Activated T-cell treated with anti-CD3 and anti-CD28 coated beads, Interleukin-2, amount 50 U/mL, for 4 hours (primary cell): ENCODE results near the gene USE1. TPM values are rescaled to one million over a fixed set of nuclear protein-coding genes. Genes with fewer than 3 reads are reported as not detected.

Source experiments
- ATAC-seq, 2 donors: fragments of 200-7000 bp; cut with Tn5 transposase; one replicate each; pipeline ENCODE4 v1.10.0; 2021
- DNase-seq: peaks from one replicate; pipeline ENCODE4 v3.0.0-alpha.2; 2020
- H3K27me3 Mint-ChIP-seq: one replicate; pipeline ENCODE4 v1.8.0; 2021; ENCODE audit warnings: low read depth, mixed read lengths
- H3K36me3 Mint-ChIP-seq: one replicate; pipeline ENCODE4 v1.8.0; 2022; ENCODE audit warnings: mixed read lengths; ENCODE audit not compliant: insufficient read depth
- H3K4me1 Mint-ChIP-seq: one replicate; pipeline ENCODE4 v1.8.0; 2021; ENCODE audit warnings: low read depth, mixed read lengths
- H3K4me3 Mint-ChIP-seq: one replicate; pipeline ENCODE4 v1.8.0; 2021; ENCODE audit warnings: mild to moderate bottlenecking, moderate library complexity, mixed read lengths
- H3K9me3 Mint-ChIP-seq: one replicate; pipeline ENCODE4 v1.8.0; 2021; ENCODE audit warnings: mixed read lengths
- total RNA-seq, 3 donors: library from RNA; stranded (reverse); gene quantifications; one replicate each; pipeline ENCODE4 v1.2.1, GENCODE V29; 2021

Gene USE1
- total RNA-seq, 3 donors from 2014 or later, result 35.9 to 47.3 (median 46.6) TPM

- Mint-ChIP-seq H3K4me3 (no peak overlapping the region), H3K4me1 (no peaks in the 10 kb centered on the region), H3K36me3 (peaks cover 35% of the 10 kb centered on the region), H3K9me3 (no peaks in the 10 kb centered on the region), H3K27me3 (no peaks in the 10 kb centered on the region)
- no peak for ATAC-seq
- no peak for DNase-seq
Measured at GRCh38 chr19:17194608-17195007, 20.5 kb upstream of the USE1 start.

- H3K4me3 Mint-ChIP-seq, result no peak overlapping the region
- ATAC-seq (no peak), DNase-seq (no peak)
- no peaks in the 10 kb centered on the region for H3K4me1 Mint-ChIP-seq
- peaks cover 38% of the 10 kb centered on the region for H3K36me3 Mint-ChIP-seq
- H3K9me3 Mint-ChIP-seq, result no peaks in the 10 kb centered on the region
- H3K27me3 Mint-ChIP-seq, result no peaks in the 10 kb centered on the region
Measured at GRCh38 chr19:17195106-17195505, 20.1 kb upstream of the USE1 start.

- DNase-seq (no peak), ATAC-seq (no peak)
- H3K36me3 Mint-ChIP-seq, result peaks cover 42% of the 10 kb centered on the region
- no peaks in the 10 kb centered on the region for H3K27me3 Mint-ChIP-seq
- no peaks in the 10 kb centered on the region for H3K9me3 Mint-ChIP-seq
- no peak overlapping the region for H3K4me3 Mint-ChIP-seq
- H3K4me1 Mint-ChIP-seq, result no peaks in the 10 kb centered on the region
Measured at GRCh38 chr19:17196610-17197009, 18.5 kb upstream of the USE1 start.

- Mint-ChIP-seq H3K36me3 (peaks cover 52% of the 10 kb centered on the region), H3K4me1 (no peaks in the 10 kb centered on the region), H3K9me3 (no peaks in the 10 kb centered on the region), H3K4me3 (no peak overlapping the region), H3K27me3 (no peaks in the 10 kb centered on the region)
- ATAC-seq, result no peak
- no peak for DNase-seq
Measured at GRCh38 chr19:17197666-17198065, 17.5 kb upstream of the USE1 start.

GRCh38 chr19:17200408-17201079 is 14.6 kb upstream of the USE1 start:
- H3K9me3 Mint-ChIP-seq, result no peaks in the 10 kb centered on the region
- no peaks in the 10 kb centered on the region for H3K27me3 Mint-ChIP-seq
- no peak overlapping the region for H3K4me3 Mint-ChIP-seq
- no peak for DNase-seq
- no peak for ATAC-seq
- H3K4me1 Mint-ChIP-seq, result no peaks in the 10 kb centered on the region
- H3K36me3 Mint-ChIP-seq, result peaks cover 48% of the 10 kb centered on the region

GRCh38 chr19:17202249-17202648 is 12.9 kb upstream of the USE1 start:
- Mint-ChIP-seq H3K4me3 (no peak overlapping the region), H3K4me1 (no peaks in the 10 kb centered on the region), H3K36me3 (peaks cover 43% of the 10 kb centered on the region), H3K9me3 (no peaks in the 10 kb centered on the region), H3K27me3 (no peaks in the 10 kb centered on the region)
- ATAC-seq (peak; percentile 44 to 58), DNase-seq (no peak)

- DNase-seq, result no peak
- Mint-ChIP-seq H3K36me3 (peaks cover 39% of the 10 kb centered on the region), H3K27me3 (no peaks in the 10 kb centered on the region), H3K4me1 (no peaks in the 10 kb centered on the region), H3K4me3 (no peak overlapping the region), H3K9me3 (no peaks in the 10 kb centered on the region)
- ATAC-seq, result no peak
Measured at GRCh38 chr19:17202713-17203112, 12.4 kb upstream of the USE1 start.

- peak; percentile 61 to 67 for ATAC-seq
- no peaks in the 10 kb centered on the region for H3K9me3 Mint-ChIP-seq
- H3K4me1 Mint-ChIP-seq, result peaks cover 5% of the 10 kb centered on the region
- H3K27me3 Mint-ChIP-seq, result no peaks in the 10 kb centered on the region
- H3K4me3 Mint-ChIP-seq, result no peak overlapping the region
- peak; percentile 57 for DNase-seq
- peaks cover 33% of the 10 kb centered on the region for H3K36me3 Mint-ChIP-seq
Measured at GRCh38 chr19:17205237-17206140, 9.7 kb upstream of the USE1 start.

GRCh38 chr19:17206736-17207581 is 8.2 kb upstream of the USE1 start:
- H3K4me3 Mint-ChIP-seq, result no peak overlapping the region
- no peak for ATAC-seq
- peaks cover 22% of the 10 kb centered on the region for H3K36me3 Mint-ChIP-seq

GRCh38 chr19:17209126-17210036 is 5.8 kb upstream of the USE1 start:
- Mint-ChIP-seq H3K4me3 (no peak overlapping the region), H3K4me1 (peaks cover 5% of the 10 kb centered on the region), H3K36me3 (peaks cover 13% of the 10 kb centered on the region), H3K9me3 (no peaks in the 10 kb centered on the region), H3K27me3 (no peaks in the 10 kb centered on the region)
- DNase-seq (no peak), ATAC-seq (peak; percentile 44 to 48)

More at GRCh38 chr19:17206736-17207581, 8.2 kb upstream of the USE1 start:
- DNase-seq, result no peak
- H3K9me3 Mint-ChIP-seq, result no peaks in the 10 kb centered on the region
- peaks cover 5% of the 10 kb centered on the region for H3K4me1 Mint-ChIP-seq
- H3K27me3 Mint-ChIP-seq, result no peaks in the 10 kb centered on the region

- no peak overlapping the region for H3K4me3 Mint-ChIP-seq
- H3K36me3 Mint-ChIP-seq, result peaks cover 13% of the 10 kb centered on the region
- ATAC-seq, result no peak
Measured at GRCh38 chr19:17210296-17210695, 4.9 kb upstream of the USE1 start.

GRCh38 chr19:17211547-17212446 is 3.4 kb upstream of the USE1 start:
- H3K4me1 Mint-ChIP-seq, result peaks cover 18% of the 10 kb centered on the region
- H3K4me3 Mint-ChIP-seq, result no peak overlapping the region
- no peak for ATAC-seq
- no peak for DNase-seq
- no peaks in the 10 kb centered on the region for H3K27me3 Mint-ChIP-seq
- H3K36me3 Mint-ChIP-seq, result peaks cover 13% of the 10 kb centered on the region
- H3K9me3 Mint-ChIP-seq, result no peaks in the 10 kb centered on the region

More at GRCh38 chr19:17210296-17210695, 4.9 kb upstream of the USE1 start:
- H3K9me3 Mint-ChIP-seq, result no peaks in the 10 kb centered on the region
- H3K27me3 Mint-ChIP-seq, result no peaks in the 10 kb centered on the region
- H3K4me1 Mint-ChIP-seq, result peaks cover 13% of the 10 kb centered on the region
- no peak for DNase-seq

GRCh38 chr19:17213334-17213733 is 1.8 kb upstream of the USE1 start:
- DNase-seq (no peak), ATAC-seq (no peak)
- peaks cover 15% of the 10 kb centered on the region for H3K36me3 Mint-ChIP-seq
- no peaks in the 10 kb centered on the region for H3K27me3 Mint-ChIP-seq
- H3K4me3 Mint-ChIP-seq, result no peak overlapping the region
- H3K9me3 Mint-ChIP-seq, result no peaks in the 10 kb centered on the region
- peaks cover 18% of the 10 kb centered on the region for H3K4me1 Mint-ChIP-seq
